ENCODE measurements around the gene RALGDS.
"Not testable (repeated sequence)": the region's sequence is repeated elsewhere in the genome, so short reads cannot be mapped to it uniquely, and the experiment has no call there.

RALGDS gene

DNA sequence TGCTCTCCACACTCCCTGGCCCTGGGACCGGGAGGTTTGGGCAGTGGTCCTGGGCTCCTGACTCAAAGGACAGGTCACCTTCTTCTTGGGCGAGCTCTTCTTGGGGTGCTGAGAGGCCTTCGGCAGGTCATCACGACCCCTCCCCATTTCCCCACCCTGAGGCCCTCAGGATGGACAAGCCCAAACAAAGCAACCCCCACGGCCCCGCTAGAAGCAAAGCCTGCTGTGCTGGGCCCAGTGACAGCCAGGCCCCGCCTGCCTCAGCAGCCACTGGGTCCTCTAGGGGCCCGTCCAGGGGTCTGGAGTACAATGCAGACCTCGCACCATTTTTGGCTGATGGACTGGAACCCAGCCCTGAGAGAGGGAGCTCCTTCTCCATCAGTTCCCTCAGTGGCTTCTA is 37.4 kb downstream of the RALGDS start:
- DNase-seq, result not testable (repeated sequence)

GRCh38 chr9:133081957-133082644 is 38.9 kb downstream of the RALGDS start:
- DNase-seq, result not testable (repeated sequence)

DNA sequence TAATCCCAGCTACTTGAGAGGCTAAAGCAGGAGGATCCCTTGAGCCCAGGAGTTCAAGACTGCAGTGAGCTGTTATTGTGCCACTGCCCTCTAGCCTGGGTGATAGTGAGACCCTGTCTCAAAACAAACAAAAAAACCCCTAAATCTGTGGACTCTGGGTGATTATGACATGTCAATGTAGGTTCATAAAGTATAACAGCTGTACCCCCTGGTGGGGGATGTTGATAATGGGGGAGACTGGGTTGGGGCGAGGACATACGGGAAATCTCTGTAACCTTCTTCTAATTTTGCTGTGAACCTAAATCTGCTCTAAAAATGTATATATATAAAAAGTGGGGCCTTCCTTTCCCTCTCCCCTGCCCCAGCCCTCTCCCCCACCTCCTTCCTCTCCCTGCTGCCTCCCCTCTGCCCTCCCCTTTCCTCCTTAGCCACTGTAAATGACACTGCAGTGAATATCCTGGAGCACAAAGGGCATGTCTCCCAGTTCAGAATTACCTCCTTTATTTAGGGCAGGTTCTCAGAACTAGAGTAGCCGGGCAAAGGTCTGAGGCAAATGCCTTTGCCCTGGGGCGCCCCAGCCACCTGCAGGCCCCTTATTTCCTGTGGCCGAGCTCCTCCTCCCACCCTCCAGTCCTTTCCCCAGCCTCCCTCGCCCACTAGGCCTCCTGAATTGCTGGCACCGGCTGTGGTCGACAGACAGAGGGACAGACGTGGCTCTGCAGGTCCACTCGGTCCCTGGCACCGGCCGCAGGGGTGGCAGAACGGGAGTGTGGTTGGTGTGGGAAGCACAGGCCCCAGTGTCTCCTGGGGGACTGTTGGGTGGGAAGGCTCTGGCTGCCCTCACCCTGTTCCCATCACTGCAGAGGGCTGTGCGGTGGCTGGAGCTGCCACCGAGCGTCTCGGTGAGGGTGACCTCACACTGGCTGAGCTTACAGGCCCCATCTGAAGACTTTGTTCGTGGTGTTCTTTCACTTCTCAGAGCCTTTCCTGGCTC is 40.0 kb downstream of the RALGDS start:
- not testable (repeated sequence) for DNase-seq

DNA sequence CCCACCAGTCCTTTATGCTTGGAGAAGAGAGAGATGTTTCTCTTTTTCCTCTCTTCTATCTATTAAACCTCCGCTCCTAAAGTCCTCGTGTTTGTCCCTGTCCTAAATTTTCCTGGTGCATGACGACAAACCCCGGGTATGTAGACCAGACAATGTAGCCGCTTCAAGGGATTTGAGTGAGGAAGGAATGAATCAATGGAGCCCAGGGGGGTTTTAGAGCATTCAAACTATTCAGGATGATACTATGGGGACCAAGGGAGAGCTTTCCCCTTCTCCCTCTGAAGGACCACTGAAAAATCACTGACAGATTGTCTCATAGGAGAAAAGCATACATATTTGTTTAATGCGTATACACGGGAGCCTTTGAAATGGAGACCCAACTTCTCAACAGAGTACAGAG is 40.9 kb downstream of the RALGDS start:
- no peak for DNase-seq

DNA sequence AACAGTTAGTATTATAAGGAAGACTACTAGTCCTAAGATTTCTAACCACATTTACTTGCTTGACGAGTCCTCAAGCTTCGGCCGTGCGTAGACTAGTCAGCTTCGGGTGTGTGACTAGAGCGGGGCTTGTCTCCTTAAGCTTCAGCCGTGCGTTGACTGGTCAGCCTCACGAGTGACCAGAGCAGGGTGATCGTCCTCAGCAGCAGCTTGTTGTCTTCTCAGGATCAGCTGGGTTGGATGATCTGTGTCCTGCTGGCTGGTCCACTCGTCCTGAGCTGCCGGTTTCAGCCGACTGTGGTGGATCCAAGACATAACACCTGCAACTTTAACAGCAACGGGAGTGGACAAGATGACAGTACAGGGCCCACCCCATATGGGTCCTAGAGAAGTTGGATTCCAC is 42.6 kb downstream of the RALGDS start:
- no peak for DNase-seq

GRCh38 chr9:133076691-133077090 is 44.3 kb downstream of the RALGDS start:
- no peak for DNase-seq

- DNase-seq, result no peak
Measured at GRCh38 chr9:133075925-133076630, 45.0 kb downstream of the RALGDS start.

DNA sequence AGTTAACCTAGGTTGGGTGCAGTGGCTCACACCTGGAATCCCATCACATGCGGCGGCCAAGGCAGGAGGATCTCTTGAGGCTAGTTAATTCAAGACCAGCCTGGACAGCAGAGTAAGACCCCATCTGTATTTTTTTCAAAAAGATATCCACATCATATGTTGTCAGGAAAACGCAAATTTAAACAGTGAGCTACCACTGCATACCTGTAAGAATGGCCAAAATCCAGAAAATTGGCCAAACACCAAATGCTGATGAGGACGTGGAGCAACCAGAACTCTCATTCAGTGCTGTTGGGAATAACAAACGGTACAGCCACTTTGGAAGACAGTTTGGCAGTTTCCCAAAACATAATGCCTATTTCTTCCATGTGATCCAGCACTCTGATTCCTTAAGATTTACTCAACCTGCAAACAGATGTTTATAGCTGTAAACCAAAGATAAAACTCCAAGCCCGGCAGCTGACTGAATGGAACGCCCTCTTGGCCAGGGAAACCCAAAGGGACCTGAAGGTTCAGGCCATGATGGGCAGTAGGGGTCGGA is 46.9 kb downstream of the RALGDS start:
- no peak for DNase-seq

DNA sequence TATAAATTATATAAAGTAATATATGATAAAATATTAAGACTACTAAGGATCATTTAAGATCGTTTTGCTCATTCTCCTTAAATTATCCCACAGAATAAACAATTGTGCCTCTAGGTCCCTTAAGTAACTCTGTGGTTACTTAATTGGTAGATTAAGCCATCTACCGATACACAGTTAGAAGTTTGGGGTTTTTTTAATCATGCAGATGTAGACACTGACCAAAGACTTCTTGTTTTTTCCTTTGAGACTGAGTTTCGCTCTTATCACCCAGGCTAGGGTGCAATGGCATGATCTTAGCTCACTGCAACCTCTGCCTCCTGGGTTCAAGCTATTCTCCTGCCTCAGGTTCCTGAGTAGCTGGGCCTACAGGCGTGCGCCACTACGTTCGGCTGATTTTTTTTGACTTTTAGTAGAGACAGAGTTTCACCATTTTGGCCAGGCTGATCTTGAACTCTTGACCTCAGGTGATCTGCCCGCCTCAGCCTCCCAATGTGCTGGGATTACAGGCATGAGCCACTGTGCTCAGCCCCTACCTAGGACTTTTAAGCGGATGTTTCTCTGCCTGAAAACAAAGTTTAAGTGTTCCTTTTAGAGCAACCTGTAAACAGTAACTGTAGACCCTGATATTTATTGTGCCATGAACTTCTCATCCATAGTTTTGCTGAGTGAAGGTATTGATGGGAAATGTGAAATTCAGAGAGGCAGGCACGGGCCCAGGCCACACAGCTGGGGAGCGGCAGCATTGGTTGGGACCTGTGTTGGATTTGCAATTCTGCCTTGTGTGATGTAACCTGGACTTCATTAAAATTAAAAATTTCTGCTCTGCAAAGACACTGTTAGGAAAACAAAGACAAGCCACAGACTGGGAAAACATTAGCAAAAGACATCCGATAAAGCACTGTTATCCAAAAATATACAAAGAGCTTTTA is 47.7 kb downstream of the RALGDS start:
- DNase-seq, result no peak

GRCh38 chr9:133072210-133072609 is 48.8 kb downstream of the RALGDS start:
- DNase-seq, result not testable (repeated sequence)

GRCh38 chr9:133071484-133072150 is 49.4 kb downstream of the RALGDS start:
- no peak for DNase-seq

GRCh38 chr9:133070985-133071384 is 50.1 kb downstream of the RALGDS start:
- DNase-seq, result not testable (repeated sequence)

DNA sequence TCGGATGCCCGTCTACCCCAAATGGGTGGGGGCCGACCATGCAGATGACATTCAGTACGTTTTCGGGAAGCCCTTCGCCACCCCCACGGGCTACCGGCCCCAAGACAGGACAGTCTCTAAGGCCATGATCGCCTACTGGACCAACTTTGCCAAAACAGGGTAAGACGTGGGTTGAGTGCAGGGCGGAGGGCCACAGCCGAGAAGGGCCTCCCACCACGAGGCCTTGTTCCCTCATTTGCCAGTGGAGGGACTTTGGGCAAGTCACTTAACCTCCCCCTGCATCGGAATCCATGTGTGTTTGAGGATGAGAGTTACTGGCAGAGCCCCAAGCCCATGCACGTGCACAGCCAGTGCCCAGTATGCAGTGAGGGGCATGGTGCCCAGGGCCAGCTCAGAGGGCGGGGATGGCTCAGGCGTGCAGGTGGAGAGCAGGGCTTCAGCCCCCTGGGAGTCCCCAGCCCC is 50.5 kb downstream of the RALGDS start:
- not testable (repeated sequence) for DNase-seq

DNA sequence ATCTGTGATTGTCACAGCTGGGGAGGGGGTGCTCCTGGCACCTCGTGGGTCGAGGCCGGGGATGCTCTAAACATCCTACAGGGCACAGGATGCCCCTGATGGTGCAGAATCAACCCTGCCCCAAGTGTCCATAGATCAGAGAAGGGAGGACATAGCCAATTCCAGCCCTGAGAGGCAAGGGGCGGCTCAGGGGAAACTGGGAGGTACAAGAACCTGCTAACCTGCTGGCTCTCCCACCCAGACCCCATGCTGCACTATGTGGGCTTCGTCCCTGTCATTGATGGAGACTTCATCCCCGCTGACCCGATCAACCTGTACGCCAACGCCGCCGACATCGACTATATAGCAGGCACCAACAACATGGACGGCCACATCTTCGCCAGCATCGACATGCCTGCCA is 52.6 kb downstream of the RALGDS start:
- DNase-seq, result not testable (repeated sequence)

GRCh38 chr9:133067813-133068212 is 53.2 kb downstream of the RALGDS start:
- DNase-seq, result no peak

- DNase-seq, result no peak
Measured at GRCh38 chr9:133067006-133067405, 54.0 kb downstream of the RALGDS start.

- DNase-seq, result no peak
Measured at GRCh38 chr9:133066181-133066983, 54.7 kb downstream of the RALGDS start.

DNA sequence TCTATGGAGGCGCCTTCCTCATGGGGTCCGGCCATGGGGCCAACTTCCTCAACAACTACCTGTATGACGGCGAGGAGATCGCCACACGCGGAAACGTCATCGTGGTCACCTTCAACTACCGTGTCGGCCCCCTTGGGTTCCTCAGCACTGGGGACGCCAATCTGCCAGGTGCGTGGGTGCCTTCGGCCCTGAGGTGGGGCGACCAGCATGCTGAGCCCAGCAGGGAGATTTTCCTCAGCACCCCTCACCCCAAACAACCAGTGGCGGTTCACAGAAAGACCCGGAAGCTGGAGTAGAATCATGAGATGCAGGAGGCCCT is 56.0 kb downstream of the RALGDS start:
- no peak for DNase-seq

DNA sequence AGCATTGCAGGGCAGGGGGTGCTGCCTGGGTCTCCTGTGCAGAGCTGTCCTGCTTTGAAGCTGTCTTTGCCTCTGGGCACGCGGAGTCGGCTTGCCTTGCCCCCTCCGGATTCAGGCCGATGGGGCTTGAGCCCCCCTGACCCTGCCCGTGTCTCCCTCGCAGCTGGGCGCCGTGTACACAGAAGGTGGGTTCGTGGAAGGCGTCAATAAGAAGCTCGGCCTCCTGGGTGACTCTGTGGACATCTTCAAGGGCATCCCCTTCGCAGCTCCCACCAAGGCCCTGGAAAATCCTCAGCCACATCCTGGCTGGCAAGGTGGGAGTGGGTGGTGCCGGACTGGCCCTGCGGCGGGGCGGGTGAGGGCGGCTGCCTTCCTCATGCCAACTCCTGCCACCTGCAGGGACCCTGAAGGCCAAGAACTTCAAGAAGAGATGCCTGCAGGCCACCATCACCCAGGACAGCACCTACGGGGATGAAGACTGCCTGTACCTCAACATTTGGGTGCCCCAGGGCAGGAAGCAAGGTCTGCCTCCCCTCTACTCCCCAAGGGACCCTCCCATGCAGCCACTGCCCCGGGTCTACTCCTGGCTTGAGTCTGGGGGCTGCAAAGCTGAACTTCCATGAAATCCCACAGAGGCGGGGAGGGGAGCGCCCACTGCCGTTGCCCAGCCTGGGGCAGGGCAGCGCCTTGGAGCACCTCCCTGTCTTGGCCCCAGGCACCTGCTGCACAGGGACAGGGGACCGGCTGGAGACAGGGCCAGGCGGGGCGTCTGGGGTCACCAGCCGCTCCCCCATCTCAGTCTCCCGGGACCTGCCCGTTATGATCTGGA is 56.6 kb downstream of the RALGDS start:
- no peak for DNase-seq

All from CD4-positive, alpha-beta T cell treated with Interleukin-21 for 1 hour (primary cell).